Head of caudate nucleus (tissue), 42 donors: ENCODE data around the gene EFHC1.

Experiments
- DNase-seq, 42 donors: peaks; one replicate each; pipeline versions ENCODE4 v3.0.0 to v3.0.0-alpha.2; 2020 to 2021; ENCODE audit warnings: mixed read lengths in 7 of 42
- intact Hi-C: fragments of 100-400 bp; cut with DNase I; formaldehyde crosslinking; loops from one replicate; pipeline ENCODE4 v1.15.0; 2022

Gene EFHC1

DNA sequence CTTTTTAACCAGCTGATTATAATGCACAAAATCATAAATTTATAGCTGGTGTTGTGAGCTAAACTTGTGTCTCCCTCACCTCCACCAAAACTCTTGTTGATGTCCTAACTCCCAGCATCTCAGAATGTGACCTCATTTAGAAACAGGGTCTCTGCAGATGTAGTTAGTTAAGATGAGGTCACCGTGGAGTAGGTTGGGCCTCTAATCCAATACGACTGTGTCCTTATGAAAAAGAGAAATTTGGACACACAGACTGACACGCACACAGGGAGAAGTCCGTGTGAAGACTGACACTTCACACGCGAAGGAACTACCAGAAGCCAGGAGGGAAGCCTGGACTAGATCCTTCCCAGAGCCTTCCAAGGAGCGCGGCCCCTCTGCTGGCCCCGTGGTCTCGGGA, 110.2 kb downstream of the EFHC1 start:
- DNase-seq: no peak
- intact Hi-C loops: no loop called here

DNA sequence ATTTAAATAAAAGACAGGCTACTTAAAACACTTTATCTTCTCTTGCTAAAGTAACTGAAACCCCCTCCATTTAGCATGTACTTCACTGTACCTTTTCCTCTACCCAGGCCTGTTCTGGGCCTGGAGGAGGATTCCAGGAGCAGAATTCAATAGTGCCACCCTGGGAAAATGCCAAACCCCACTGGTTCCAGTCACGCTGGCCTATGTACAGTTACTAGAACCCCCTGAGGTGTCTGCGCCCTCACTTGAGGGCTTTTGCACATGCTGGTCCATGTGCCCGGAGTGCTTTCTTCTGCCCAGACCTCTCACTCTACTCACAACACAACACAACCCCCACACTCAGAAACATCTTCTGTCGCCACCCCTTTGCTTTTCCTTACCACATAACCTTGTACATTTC, 111.3 kb downstream of the EFHC1 start:
- intact Hi-C loops: no loop called here
- DNase-seq: no peak

DNA sequence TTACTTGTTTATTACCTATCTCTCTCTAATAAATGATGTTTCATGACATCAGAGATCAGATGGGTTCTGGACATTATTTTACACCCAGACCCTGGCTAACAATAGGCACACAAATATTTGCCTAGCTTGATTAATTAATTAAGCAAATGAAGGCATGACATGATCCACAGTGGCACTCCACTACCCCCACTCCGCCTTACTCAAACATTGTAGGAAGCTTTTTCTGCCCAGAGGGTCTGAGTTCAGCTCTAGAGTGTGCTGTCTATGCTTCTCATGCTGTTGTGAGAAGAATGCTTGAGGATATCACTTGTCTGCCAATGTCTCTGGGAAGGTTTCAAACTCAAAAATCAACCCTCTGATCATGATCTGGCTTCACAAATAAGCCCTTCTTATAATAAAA, 111.7 kb downstream of the EFHC1 start:
- DNase-seq: no peak
- intact Hi-C loops: no loop called here

DNA sequence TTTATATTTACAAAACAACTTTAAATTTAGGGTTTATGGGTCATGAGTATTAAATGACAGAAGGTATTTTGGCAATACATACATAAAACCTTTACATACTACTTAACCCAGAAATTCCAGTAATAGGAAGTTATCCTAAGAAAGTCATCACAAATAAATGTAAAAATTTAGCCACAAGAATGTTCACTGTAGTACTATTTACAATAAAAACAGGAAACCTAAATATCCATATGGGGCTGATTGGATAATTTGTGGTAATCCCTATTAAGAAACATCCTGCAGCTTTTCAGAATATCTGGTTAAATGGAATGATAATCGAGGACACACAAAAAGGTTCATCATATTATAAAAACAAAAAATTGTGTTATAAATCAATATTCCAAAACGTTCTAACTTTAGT, 112.3 kb downstream of the EFHC1 start:
- DNase-seq: no peak
- intact Hi-C loops: no loop called here

DNA sequence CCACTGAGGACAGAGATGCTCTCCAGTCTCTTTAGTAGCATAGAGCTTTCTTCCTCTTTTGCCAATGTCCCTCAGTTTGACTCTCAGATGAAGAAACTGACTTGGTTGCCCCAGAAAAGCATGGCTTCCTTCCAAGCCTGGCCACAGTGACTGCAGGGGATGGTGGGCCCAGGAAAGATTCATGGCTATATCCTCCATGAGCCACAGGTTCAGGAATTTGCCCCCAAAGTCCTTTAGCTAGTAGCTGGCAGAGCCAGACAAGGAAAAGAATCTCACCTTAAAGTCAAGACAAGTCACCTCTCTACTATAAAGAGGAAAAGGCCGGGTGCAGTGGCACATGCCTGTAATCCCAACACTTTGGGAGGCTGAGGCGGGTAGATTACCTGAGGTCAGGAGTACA, 113.3 kb downstream of the EFHC1 start:
- no peak for DNase-seq
- intact Hi-C loops: no loop called here

DNA sequence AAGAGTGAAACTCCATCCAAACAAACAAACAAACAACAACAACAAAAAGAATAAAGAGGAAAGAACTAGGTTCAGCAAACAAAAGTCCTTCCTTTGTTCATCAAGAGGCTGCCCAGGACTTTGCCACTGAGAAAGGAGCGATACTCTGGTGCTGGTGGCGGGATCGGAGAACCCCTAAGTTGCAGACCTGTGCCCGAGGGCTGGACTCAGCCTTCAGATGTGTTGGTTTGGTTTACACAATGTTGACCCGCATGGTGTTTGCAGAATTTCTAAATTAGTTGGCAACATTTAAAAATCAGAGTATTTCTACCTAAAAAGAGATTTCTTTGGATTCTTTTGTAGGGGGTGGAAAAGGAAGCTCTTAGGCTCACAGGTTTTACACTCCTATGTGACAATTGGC, 114.2 kb downstream of the EFHC1 start:
- intact Hi-C loops: no loop called here
- no peak for DNase-seq

DNA sequence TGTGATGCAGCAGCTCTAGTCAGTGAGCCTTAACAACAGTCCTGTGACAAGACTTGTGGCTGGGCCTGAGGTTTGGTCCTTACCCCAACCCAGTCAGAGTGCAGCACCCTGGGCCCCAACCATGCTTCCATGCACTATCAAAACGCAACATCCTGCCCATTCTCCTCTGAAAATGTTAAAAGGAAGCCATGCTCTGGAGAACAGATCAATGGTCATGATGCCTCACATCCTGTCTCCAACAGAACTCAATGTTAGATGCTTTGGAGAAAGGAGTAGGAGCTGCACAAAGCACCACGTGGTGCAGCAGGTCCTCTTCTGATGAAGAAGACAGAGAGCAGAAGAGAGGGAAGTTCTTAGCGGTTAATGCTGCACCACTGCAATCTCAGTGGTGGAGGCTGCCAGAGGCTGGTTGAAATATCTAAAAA, 114.8 kb downstream of the EFHC1 start:
- DNase-seq: no peak
- intact Hi-C loops: no loop called here

DNA sequence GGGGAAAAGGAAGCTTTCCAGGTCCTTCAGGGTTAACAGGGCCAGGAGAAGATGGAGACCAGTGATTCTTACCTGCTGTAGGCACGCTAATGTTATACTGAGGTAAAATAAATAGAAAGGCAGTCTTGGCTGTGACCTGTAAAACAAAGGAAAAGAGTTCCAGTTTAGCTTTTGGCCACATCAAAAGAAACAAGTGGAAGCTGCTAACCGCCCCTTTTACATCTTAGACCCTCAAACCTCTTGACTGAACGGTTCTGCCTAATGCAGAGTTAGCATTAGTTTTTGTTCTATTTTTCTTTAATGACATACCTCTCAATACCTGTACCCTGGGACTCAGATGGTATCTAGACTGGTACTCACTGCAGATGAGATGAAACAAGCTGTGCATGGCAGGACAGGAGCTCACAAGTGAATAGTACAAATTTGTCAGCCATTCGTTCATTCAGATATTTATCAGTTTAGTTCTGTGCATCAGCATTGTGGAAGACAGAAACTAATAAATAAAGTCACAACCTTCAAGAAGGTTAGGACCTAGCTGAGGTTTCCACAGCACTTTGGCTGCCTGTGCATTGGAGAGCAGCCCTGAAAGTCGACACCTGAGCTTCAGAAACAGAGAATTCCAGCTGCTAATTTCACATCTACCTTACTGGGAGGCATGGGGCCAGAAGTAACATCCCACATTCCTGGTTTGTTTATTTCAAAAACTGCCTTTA, 115.7 kb downstream of the EFHC1 start:
- no peak for DNase-seq
- intact Hi-C loops: no loop called here

DNA sequence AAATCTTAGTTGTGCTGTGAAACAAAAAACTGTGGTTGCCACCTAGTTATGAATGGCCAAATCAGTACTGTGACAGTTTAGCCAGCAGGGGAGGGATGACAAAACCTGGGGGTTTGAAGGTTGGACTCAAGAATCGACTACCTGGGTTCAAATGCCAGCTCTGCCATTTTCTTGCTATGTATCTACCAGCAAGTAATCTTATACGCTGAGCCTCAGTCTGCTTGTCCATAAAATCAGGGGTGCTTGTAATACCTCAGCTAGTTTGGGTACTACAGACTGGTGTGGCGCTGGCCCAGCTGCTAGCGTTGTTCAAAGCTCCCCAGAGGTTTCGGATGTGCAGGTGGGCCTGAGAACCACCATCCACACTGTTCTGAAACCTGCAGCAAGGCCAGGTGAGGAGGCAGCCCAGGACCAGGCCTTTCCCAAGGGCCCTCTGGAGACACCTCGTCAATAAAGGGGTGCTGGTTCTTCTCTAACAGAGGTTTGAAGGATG, 116.3 kb downstream of the EFHC1 start:
- intact Hi-C loops: no loop called here

DNA sequence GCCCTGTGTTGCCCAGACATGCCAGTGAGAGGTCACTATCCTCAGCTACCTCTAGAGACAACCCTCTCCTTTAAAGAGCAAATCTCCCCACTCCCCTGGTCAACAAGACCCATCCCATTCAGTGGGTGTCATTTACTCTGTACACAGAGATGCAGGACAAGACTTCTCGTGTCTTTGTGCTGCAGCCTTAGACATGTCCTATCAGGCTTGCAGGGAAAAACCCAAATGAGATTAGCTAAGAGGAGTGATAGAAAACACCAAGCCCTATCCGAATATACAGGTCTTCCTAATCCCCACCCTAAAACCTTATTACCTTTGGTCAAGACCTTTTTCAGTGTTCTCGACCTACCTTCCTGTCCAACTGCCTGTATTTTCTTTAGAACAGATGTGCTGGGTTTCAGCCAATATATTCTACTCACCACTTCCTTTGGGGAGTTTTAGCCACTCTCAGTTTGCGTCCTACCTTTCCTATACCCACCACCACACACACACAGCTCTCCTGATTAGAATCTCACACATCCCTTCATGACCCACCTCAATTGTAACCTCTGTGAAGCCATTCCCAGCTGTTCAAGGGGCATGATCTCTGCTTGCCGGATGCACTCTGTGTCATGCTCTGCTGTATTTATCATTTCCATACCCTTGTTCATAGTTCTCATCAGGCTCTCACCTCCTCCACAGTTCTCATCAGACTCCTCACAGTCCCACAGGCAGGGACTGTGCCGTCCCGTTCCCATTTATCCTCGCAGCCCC, 117.0 kb downstream of the EFHC1 start:
- no peak for DNase-seq
- intact Hi-C loops: no loop called here

More for the DNA sequence above, 116.3 kb downstream of the EFHC1 start:
- no peak for DNase-seq

DNA sequence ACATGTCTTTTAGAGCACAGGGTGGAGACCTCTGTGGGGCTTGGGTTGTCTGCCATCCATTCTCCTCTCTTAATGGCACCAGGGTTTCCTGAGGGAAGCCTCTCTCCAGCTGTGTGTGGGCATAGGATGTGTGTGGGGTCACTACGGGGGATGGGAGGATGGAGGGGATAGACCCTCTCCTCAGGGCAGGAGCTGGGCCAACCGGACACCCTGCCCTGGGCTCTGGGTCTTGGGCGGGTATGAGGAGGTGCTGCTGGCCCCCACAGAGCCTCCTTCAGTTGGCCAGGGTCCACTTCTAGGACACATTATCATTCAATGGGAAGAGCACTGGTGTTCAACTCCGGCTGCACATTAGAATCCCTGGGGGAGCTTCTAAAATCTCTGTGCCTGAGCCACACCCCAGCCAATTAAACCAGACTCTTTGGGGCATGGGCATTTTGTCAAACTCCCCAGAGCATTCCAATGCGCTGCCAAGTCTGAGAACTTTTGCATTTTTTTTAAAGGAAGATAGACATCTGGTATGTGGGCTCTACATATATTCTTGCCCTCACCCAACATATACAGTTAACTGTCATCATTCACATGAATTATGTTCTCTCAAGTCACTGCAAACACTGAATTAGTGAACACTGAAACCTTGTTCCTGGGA, 118.2 kb downstream of the EFHC1 start:
- no peak for DNase-seq
- intact Hi-C loops: no loop called here

DNA sequence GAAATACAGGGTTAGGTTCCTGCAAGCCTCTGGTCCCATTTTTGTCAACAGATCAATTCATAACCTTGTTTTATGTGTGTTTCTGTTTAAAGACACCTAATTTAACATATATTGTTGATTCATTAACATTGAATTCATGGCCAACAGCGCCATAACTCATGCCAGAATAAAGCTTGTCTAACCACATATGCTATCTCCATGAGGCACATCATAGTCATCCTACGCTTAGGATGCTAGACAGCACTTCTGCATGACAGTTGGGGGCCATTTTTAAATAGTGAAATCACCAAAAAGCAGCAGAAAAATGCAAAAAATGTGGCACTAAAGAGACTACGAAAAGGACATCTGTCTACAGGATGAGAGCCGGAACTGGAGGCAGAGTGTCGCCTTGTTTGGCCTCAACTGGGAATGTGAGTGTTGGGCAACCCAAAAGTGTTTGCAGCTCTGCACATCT, 118.8 kb downstream of the EFHC1 start:
- no peak for DNase-seq
- intact Hi-C loops: no loop called here

DNA sequence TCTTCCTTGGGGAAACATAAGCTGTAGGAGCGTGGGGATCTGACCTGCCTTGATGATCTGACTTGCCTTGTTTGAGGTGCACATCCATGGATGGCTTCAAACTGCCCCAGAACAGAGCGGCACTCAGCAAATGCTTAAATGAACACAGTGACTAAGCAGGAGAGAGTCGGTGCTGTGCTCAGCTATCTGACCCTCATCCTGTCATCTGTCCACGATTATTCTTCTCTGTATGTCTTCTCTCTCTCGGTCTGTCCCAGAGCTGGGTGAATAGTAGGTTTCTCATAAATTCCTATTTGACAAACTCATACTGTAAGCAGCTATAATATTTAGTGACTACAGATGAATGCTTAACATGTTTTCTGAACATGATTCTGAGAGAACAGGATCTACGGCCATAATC, 119.5 kb downstream of the EFHC1 start:
- no peak for DNase-seq
- intact Hi-C loops: no loop called here

DNA sequence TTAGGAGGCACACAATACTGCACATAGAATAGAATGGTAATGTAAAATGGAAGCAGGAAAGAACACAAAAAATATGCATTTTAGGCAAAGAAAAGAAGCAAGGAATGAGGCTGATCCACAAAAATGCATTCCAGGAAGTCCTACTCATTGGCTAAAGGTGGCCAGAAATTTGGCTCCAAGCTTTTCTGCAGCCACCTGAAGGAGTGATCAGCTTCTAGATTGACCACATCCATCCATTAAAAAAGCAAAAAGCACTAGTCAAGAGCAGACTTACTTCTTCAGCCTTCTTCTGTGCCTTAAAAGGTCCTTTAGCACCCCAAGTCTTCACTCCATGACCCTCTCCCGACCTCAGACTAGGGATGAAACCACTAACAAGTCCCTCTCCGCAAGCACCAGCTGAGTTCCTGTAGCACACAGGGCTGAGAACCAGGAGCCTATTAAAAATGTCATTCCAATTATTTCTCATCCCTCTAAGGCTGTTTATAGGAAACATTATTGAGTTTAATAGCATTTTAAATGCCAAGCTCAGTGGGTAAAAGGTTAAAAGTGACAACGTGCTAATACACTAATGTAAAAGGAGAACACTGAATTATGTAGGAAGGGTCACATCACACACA, 120.3 kb downstream of the EFHC1 start:
- intact Hi-C loops: no loop called here
- DNase-seq: no peak

DNA sequence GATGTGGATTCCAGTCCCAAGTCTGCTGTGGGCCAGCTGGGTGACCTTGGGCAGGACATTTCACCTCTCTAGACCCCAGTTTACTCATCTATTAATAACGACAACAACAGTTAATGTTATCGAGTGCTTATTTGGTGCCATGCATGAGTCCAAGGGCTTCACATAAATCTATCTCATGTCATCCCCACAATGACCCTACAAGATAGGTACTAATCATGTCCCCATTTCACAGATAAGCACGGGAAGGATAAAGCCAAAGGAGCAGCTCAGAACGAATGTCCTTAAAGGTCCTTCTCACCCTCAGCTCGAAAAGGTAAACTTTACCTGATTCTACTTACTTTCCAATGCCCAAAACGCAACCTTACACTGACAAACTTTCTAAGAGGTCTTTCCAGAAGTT, 121.0 kb downstream of the EFHC1 start:
- intact Hi-C loops: no loop called here
- DNase-seq: no peak

DNA sequence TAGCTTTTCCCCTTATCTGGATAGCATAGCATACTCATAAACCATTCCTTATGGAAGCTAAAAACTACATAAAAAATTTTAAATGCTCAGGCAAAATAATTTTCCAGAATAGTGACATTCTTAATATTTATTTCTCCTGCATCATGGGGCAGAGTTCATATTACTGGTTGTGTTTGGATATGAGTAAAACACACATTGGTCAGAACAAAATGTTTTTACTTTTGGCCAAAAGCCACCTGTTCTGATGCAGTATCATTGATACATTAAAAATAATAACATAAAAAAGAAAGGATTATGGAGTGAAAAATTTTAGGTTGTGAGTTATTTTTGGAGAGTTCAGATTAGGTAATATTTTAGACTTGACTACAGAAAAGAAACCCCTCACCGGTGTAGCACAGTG, 123.1 kb downstream of the EFHC1 start:
- no peak for DNase-seq
- intact Hi-C loops: no loop called here

DNA sequence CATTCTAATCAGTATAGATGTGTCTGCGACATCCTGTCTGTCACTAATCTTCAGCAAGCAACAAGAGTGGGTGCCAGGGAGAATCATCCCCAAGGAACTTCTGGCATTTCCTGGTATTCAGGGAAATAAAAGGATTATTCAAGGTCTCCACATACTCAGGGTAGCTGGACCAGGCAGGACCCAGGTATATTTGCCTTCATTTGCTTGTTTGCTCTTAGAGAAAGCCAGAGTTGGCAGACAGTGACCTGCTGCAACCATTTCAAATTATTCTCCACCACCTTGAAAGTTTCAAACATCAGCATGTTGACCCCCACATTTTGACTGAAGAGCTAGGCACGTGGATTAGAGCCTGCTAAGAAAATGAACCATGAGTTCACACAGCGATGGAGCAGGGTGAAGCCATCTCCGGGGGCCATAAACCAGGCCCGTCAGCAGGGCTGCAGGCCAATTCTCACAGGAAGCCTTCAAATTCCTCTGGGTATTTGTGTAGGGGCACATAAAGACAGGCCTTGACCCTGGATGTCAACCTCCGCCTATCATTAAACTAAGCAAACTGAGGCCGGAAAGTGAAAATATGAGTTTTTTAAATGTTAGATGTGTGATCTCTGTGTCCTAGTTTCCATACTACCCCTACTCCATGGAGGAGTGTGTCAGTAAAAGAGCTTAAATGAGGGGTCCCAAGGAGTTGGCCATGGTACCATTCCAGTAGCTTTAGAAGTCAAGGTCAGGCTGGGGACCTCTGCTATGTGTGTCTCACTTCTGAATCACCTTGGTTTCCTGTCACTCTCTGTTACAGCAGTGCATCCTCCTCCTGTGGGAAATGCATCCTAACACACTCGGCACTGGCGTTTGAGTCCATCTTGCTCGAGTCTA, 123.8 kb downstream of the EFHC1 start:
- no peak for DNase-seq
- intact Hi-C loops: no loop called here

DNA sequence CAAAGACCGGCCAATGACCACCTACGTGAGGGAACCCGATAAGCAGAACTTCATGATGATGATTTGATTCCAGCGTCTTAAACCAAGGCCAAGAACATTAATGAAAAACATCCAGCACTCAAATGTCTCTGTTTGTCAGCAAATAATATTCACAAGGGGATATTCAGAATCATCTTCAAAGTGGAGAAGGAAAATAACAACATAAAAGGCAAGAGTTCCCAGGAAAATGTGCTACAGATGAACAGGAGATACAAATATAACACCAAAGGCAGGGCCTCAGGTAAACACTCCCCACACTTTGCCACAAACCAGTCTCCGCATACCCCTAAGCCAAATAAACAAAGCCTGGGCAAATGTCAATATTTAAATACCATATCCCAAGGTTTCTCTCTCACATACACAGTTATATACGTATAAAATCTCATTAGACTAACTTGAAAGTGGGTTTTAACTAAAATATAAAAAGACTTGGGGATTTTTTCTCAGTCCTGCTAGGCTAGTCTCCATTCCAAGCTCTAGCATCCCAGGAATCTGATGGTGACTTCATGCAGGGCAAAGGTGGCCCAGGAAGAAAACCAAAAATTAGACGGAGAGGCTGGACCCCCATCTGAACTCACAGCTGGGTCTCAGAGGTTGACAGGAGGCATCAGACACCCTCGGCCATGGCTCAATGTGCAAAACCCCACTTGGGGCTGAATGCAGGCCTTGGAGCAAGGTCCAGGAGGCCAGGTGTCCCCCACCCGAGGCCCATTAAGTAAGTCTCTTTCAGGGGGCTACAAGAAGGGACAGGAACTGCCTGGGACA, 124.7 kb downstream of the EFHC1 start:
- intact Hi-C loops: no loop called here
- no peak for DNase-seq
